ENCODE measurements around the gene CACNA1E.

- TF ChIP-seq POLR2AphosphoS5 (IDR thresholded peaks at IDR 0.05) (no peak), POLR2A (IDR thresholded peaks at IDR 0.05) (no peak), CTCF (IDR thresholded peaks at IDR 0.05 in 8 of 11, conservative IDR thresholded peaks at IDR 0.05 in 3 of 11) (no peak)
Observed at GRCh38 chr1:181548497-181548896, 65.2 kb downstream of the CACNA1E start.

Measured in spleen (tissue), 7 donors.